GM21360 (cell line): Measurements from ENCODE around the gene AUTS2.

Experiments used
- ATAC-seq: cut with Tn5 transposase; IDR thresholded peaks from one replicate; pipeline ENCODE4 v1.9.1; 2021; ENCODE audit warnings: mild to moderate bottlenecking, moderate library complexity; ENCODE audit not compliant: unreplicated experiment

AUTS2 gene

GRCh38 chr7:69751026-69751425 is 152.8 kb downstream of the AUTS2 start:
- no peak for ATAC-seq

DNA sequence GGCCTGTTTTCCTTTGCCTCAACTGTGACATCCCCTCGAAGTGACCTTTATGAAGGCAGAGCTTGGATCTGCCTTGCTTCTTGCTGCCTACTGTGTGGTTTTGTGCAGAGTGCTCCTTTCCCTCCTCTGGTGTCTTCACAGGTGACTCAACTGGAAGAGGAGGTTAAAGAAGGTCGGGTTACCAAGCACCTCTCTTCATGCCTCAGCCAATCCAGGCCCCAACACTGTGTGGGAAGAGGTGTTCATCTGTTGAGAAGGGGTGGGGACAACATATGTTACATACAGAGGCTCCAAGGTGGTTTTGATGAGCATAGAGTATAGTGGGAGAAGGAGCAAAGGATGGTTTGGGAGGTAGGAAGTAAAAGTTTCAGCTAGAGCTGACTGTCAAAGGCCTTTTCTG is 155.7 kb downstream of the AUTS2 start:
- no peak for ATAC-seq

- no peak for ATAC-seq
Observed at GRCh38 chr7:69754476-69754875, 156.2 kb downstream of the AUTS2 start.

DNA sequence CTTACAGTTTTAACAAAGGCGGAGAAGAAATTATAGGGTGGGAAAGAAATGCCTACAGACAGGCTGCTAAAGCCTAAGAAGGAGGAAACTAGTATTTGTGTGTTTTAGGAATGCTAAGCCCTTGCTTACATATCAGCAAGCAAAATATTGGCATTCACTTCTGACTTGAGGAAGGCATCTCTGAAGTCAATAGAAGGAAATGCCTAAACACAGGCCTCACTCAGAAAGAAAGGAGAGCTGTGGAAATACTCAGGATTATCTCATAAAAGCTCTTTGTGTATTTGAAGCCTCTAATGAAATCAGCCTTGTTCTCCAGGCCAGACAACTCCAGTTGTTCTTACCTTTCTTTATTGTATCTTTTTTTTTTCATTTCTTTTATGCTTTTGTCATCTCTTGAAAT is 158.0 kb downstream of the AUTS2 start:
- no peak for ATAC-seq

- ATAC-seq, result no peak
Observed at GRCh38 chr7:69757528-69757927, 159.3 kb downstream of the AUTS2 start.

GRCh38 chr7:69757981-69758430 is 159.7 kb downstream of the AUTS2 start:
- no peak for ATAC-seq

- no peak for ATAC-seq
Observed at GRCh38 chr7:69759373-69759772, 161.1 kb downstream of the AUTS2 start.

GRCh38 chr7:69761290-69761922 is 163.1 kb downstream of the AUTS2 start:
- ATAC-seq, result no peak

- ATAC-seq, result no peak
Observed at GRCh38 chr7:69762821-69763352, 164.6 kb downstream of the AUTS2 start.

DNA sequence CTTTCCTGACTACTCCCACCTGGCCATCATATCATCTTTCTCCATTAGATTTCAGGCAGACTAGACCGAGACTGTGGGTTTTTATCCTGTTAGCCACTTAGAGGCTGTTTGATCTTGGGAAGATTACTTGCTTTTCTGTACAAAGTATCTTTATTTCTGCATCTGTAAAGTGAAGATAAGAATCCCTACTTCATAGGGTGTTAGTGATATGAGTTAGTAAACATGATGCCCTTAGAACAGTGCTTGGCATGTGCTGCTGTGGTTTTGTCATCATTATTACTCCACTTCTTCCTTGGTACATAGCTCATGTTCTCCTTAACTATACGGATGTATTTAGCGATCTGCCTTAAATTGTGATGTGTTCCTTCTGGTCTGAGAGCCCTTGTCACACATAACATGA is 165.2 kb downstream of the AUTS2 start:
- no peak for ATAC-seq

DNA sequence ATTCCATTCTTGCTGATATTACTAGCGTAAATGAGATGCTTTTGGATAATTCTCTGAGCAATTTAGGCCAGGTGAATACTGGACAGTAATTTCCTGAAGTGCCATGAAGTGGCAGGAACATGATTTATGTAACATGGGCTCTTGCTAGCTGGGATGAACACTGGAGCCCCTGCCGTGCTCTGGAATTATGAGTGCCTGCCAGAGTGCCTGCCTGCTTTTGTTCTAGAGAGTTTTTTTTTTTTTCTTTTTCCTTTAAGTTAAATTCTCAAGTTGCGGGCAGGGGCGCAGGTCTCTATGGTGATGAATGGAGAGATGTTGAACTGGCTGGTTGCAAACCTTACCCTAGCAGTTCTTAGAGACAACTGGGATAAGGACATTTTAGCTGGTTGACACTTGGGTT is 165.9 kb downstream of the AUTS2 start:
- no peak for ATAC-seq

DNA sequence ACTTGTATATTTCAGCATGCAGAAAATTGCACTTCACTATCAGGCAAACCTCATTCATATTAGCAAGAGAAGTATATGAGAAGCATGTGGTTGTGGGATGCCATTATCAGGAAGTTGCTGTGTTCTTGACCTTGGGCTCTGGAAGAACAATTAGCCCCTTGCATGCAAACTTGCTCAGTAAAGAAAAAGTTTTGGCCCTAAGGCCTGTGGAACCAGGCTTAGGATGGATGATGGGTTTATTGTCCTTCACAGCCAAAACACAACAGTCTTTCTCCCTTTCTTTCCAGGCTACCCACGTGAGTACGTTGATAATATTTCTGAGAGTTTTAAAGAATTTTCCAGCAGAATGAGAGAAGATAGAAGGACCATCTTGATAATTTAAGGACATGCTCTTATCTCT is 166.4 kb downstream of the AUTS2 start:
- no peak for ATAC-seq

DNA sequence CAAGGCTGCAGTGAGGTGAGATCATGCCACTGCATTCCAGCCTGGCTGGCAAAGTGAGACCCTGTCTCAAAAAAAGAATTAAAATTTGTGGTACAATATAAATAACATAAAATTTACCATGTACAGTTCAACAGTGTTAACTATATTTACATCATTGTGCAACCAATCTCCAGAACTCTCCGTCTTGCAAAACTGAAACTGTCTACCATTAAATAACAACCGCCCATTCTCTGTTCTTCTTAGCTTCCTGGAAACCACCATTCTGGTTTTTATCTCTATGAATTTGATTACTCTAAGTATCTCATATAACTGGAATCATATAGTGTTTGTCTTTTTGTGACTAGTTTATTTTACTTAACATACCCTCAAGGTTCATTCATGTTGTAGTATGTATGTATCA is 167.6 kb downstream of the AUTS2 start:
- ATAC-seq, result no peak

- ATAC-seq, result no peak
Observed at GRCh38 chr7:69768986-69769595, 170.8 kb downstream of the AUTS2 start.

DNA sequence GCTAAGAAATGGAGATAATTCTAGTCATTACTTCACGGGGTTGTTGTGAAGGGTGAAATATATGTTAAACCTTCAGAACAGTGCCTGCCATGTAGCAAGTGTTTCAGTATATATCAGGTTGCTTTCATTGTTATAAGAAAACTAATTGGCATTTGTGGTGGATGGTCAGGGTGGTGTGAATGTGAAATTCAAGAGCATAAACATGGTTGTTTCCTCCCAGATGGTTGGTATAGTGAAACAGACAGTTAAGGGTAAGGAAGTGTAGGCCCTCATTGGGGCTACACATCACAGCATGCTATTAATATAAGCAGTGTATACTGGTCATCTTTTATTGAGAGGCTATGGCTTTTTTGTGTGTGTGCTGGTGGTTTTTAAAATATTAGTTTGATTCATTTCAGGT is 171.6 kb downstream of the AUTS2 start:
- no peak for ATAC-seq

- no peak for ATAC-seq
Observed at GRCh38 chr7:69770613-69771012, 172.3 kb downstream of the AUTS2 start.

GRCh38 chr7:69772718-69773436 is 174.6 kb downstream of the AUTS2 start:
- ATAC-seq, result no peak

- ATAC-seq, result no peak
Observed at GRCh38 chr7:69773535-69774225, 175.4 kb downstream of the AUTS2 start.

- no peak for ATAC-seq
Observed at GRCh38 chr7:69775231-69775771, 177.0 kb downstream of the AUTS2 start.

DNA sequence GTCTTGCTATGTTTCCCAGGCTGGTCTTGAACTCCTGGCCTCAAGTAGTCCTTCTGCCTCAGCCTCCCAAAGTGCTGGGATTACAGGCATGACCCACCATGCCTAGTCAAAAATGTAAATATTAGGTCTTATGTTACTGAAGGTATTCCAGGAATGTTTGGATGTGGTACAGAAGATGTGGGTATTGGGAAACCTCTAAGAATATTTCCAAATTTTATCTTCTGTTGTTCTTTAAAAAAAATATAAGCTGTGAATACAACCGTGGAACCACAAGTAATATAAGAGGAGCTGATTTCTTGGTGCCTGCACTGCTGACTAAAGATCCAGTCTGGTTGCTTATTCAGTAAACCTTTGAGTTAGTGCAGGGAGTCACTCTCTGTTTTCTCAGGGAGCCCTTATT is 178.3 kb downstream of the AUTS2 start:
- no peak for ATAC-seq

DNA sequence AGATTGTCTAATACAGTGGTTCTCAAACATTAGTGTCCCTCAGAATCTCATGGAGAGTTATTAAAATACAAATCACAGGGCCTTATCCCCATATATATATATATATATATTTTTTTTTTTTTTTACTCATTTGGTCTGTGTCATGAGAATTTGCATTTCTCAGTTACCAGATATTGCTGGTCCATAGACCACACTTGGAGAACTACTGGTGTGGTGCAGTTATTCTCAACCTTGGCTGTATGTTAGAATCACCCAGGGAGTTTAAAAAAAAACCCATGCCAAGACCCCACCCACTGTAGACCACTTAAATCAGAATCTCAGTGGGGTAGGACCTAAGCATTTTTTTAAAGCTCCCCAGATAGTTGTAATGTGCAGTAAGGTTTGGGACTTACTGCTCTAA is 179.9 kb downstream of the AUTS2 start:
- ATAC-seq, result no peak
